GM12878 (cell line): ENCODE measurements around the gene GPR153. TPM values are rescaled to one million over a fixed set of nuclear protein-coding genes. Genes with fewer than 3 reads are reported as not detected.
A peak's percentile ranks its signal among the peaks of the same experiment; 100 is the strongest.

Experiments used
- ATAC-seq: fragments of 200-7000 bp; cut with Tn5 transposase; 3 replicates; pipeline ENCODE4 v1.9.1; 2020; ENCODE audit warnings: mild to moderate bottlenecking, moderate library complexity
- BruUV-seq: library from RNA; stranded (reverse); fragments of 400-500 nt; replicated peaks from 2 replicates; lab custom pipeline; 2021; lab: Mats Ljungman, UMichigan
- CTCF ChIA-PET: fragments of 300-600 bp; sonication (Branson Sonifier 250); formaldehyde crosslinking; extraction: SDS; loops from one replicate; lab custom pipeline; 2021; ENCODE audit warnings: inconsistent platforms; lab: Yijun Ruan, JAX
- POLR2A ChIA-PET: fragments of 350-600 bp; formaldehyde crosslinking; extraction: SDS; loops from one replicate; lab custom pipeline; 2021; ENCODE audit warnings: inconsistent platforms; lab: Charles Lee
- RAD21 ChIA-PET: fragments of 300-600 bp; sonication (Branson Sonifier 250); formaldehyde crosslinking; loops from one replicate; lab custom pipeline; 2023; ENCODE audit warnings: antibody characterized with exemption; ENCODE audit not compliant: unreplicated experiment; lab: Charles Lee
- SMC1A ChIA-PET: fragments of 300-600 bp; sonication (Branson Sonifier 250); formaldehyde crosslinking; loops from one replicate; lab custom pipeline; 2023; ENCODE audit not compliant: unreplicated experiment, uncharacterized antibody; lab: Charles Lee
- DNase-seq: peaks from one replicate; pipeline ENCODE4 v3.0.0-alpha.2; 2011; ENCODE audit warnings: low read depth, low spot score
- FAIRE-seq: peaks from 3 replicates; lab custom pipeline; 2011; peaks lifted over from hg19 to GRCh38; lab: Jason Lieb, UNC
- H2AFZ ChIP-seq: 2 replicates; pipeline ENCODE4 v1.6.0; 2011; ENCODE audit warnings: low read depth, low read length, control low read depth; ENCODE audit not compliant: control insufficient read depth
- H3K27ac ChIP-seq: 2 replicates; pipeline ENCODE4 v1.5.1; 2011; ENCODE audit warnings: control low read depth; ENCODE audit not compliant: control insufficient read depth, insufficient read depth
- H3K27me3 ChIP-seq, 2 experiments: replicated peaks in 1 of 2; 2 replicates each; pipeline versions ENCODE4 v1.6.0 to v1.6.1; 2011; ENCODE audit warnings: low read length in 1 of 2; ENCODE audit not compliant: control insufficient read depth in 2 of 2, insufficient read depth in 2 of 2
- H3K36me3 ChIP-seq, 2 experiments: 2 replicates each; pipeline ENCODE4 v1.5.1; 2011; ENCODE audit warnings: low read length in 1 of 2; ENCODE audit not compliant: control insufficient read depth in 2 of 2, insufficient read depth in 2 of 2
- H3K4me1 ChIP-seq: 2 replicates; pipeline ENCODE4 v1.6.1; 2011; ENCODE audit warnings: mild to moderate bottlenecking, low read length, moderate library complexity, mixed read lengths; ENCODE audit not compliant: control insufficient read depth, insufficient read depth
- H3K4me2 ChIP-seq: 2 replicates; pipeline ENCODE4 v1.6.0; 2011; ENCODE audit warnings: control low read depth; ENCODE audit not compliant: control insufficient read depth, insufficient read depth
- H3K4me3 ChIP-seq: fragments of 200-600 bp; sonication (generic); 2 replicates; pipeline ENCODE4 v1.5.1; 2016
- H3K79me2 ChIP-seq: 2 replicates; pipeline ENCODE4 v1.6.0; 2011; ENCODE audit warnings: low read length; ENCODE audit not compliant: control insufficient read depth, insufficient read depth
- H3K9ac ChIP-seq: 2 replicates; pipeline ENCODE4 v1.8.0; 2011; ENCODE audit warnings: low read length, control low read depth, mixed read lengths; ENCODE audit not compliant: control insufficient read depth, insufficient read depth
- H3K9me3 ChIP-seq: replicated peaks from 3 replicates; pipeline ENCODE4 v1.5.1; 2011; ENCODE audit warnings: mild to moderate bottlenecking, low read length; ENCODE audit not compliant: control insufficient read depth, insufficient read depth
- H4K20me1 ChIP-seq: 2 replicates; pipeline ENCODE4 v1.6.0; 2011; ENCODE audit not compliant: control insufficient read depth, insufficient read depth
- CHD4 ChIP-seq: fragments of 200-600 bp; sonication (generic); IDR thresholded peaks from 2 replicates; pipeline ENCODE4 v1.6.1; 2016; ENCODE audit warnings: mild to moderate bottlenecking
- ETV6 ChIP-seq, 2 experiments: fragments of 450-650 bp in 1 of 2; IDR thresholded peaks in 1 of 2; conservative IDR thresholded peaks in 1 of 2; 2 replicates each; pipeline ENCODE4 v1.6.1; 2014; ENCODE audit warnings: antibody characterized with exemption in 1 of 2, borderline replicate concordance in 1 of 2, low read depth in 1 of 2, mild to moderate bottlenecking in 1 of 2, moderate library complexity in 1 of 2
- HSF1 ChIP-seq: fragments of 150-350 bp; IDR thresholded peaks from 2 replicates; pipeline ENCODE4 v1.6.1; 2014; ENCODE audit warnings: mild to moderate bottlenecking, low read depth, low read length
- MYB ChIP-seq: fragments of 150-350 bp; IDR thresholded peaks from 2 replicates; pipeline ENCODE4 v1.6.1; 2014; ENCODE audit warnings: mild to moderate bottlenecking, low read depth, low read length, borderline replicate concordance
- PBX3 ChIP-seq: IDR thresholded peaks from 2 replicates; pipeline ENCODE4 v1.6.1; 2011; ENCODE audit warnings: mild to moderate bottlenecking, low read depth, low read length, moderate library complexity; ENCODE audit not compliant: insufficient replicate concordance
- RB1 ChIP-seq: fragments of 450-650 bp; formaldehyde crosslinking; IDR thresholded peaks from 2 replicates; pipeline ENCODE4 v1.6.1; 2017; ENCODE audit warnings: mild to moderate bottlenecking, borderline replicate concordance
- ZBED1 ChIP-seq: IDR thresholded peaks from 2 replicates; pipeline ENCODE4 v1.6.1; 2016; ENCODE audit warnings: borderline replicate concordance
- WGBS: methylation state at CpG from one replicate; pipeline ENCODE4 v1.1.6; 2016; ENCODE audit warnings: low lambda C conversion rate; ENCODE audit not compliant: insufficient replicate concordance, insufficient coverage; ENCODE audit errors: missing lambda C conversion rate; 5-methylcytosine and 5-hydroxymethylcytosine counted together
- in situ Hi-C: fragments of 300-500 bp; cut with MboI; formaldehyde crosslinking; loops from 9 replicates; pipeline ENCODE4 v1.14.3; 2018; ENCODE audit warnings: mixed read lengths
- intact Hi-C: fragments of 100-400 bp; cut with micrococcal nuclease; formaldehyde crosslinking; loops from one replicate; pipeline ENCODE4 v1.14.2; 2022; ENCODE audit not compliant: unreplicated experiment
- polyA plus RNA-seq, 11 experiments: library from polyadenylated mRNA; depleted of rRNA in 4 of 11; unstranded in 6 of 11; stranded (reverse) in 5 of 11; fragments of >200 nt; fragmentation: Nextera tagmentation in 4 of 11; fragmentation: Illumina TruSeq in 1 of 11; extraction: Ambion mirVana in 4 of 11; extraction: Trizol in 1 of 11; gene quantifications; 1 replicate in 1 of 11; 2 replicates in 10 of 11; pipeline versions ENCODE4 v1.2.1 to v1.2.3, GENCODE V29; 2011 to 2016; ENCODE audit warnings: inconsistent platforms in 2 of 11, missing spikeins in 2 of 11, low read depth in 1 of 11
- total RNA-seq, 4 experiments: library from RNA; depleted of rRNA in 3 of 4; stranded (reverse); fragments of >200 nt in 3 of 4; fragmentation: Illumina TruSeq in 1 of 4; extraction: Trizol in 1 of 4; gene quantifications; 2 replicates each; pipeline versions ENCODE4 v1.2.1 to v1.2.3, GENCODE V29; 2013 to 2021

GPR153 gene
- total and polyA plus RNA-seq, 10 of the 15 experiments (the other 5 are each of a cell fraction or from before 2014, with no cell fraction given): 0.04 to 2.2 (median 0.54) TPM

GRCh38 chr1:6223617-6224016 is 37.3 kb downstream of the GPR153 start:
- POLR2A ChIA-PET: interaction anchor here (0.6 to 0.9 kb wide), 2 partner anchors 11 to 408 kb away, joined by 3 read pairs; no protein-coding TSS in a partner anchor

More at GRCh38 chr1:6223617-6224016, 37.3 kb downstream of the GPR153 start:
- Histone ChIP-seq H3K27me3 (no peaks in the 10 kb centered on the region), H3K79me2 (no peaks in the 10 kb centered on the region), H3K9me3 (no peaks in the 10 kb centered on the region), H2AFZ (no peak overlapping the region), H3K36me3 (peaks cover 23 to 30% of the 10 kb centered on the region in 2 experiments), H3K4me3 (no peak overlapping the region), H3K4me2 (no peak overlapping the region), H4K20me1 (no peaks in the 10 kb centered on the region), H3K4me1 (no peaks in the 10 kb centered on the region), H3K27ac (no peak overlapping the region), H3K9ac (no peak overlapping the region)
- TF ChIP-seq HSF1 (no peak), PBX3 (no peak), ETV6 (conservative IDR thresholded peaks at IDR 0.05 in 1 of 2, IDR thresholded peaks at IDR 0.05 in 1 of 2; ENCODE audit: borderline replicate concordance in 1 of 2, low read depth in 1 of 2) (no peak), ZBED1 (no peak), RB1 (no peak), MYB (no peak), CHD4 (no peak)
- intact Hi-C loops: no loop called here
- no peak for FAIRE-seq
- no peak for DNase-seq
- SMC1A ChIA-PET: interaction anchor here (1.0 to 1.1 kb wide), 2 partner anchors 10 to 23 kb away, joined by 3 read pairs; no protein-coding TSS in a partner anchor
- ATAC-seq: no peak
- in situ Hi-C loops: no loop called here
- BruUV-seq: TSS peak; percentile 46
- RAD21 ChIA-PET: no interaction called here
- CTCF ChIA-PET: no interaction called here
- WGBS: 98% methylated on average over 8 of the region's 13 CpGs
